SK-MEL-5 (cell line): ENCODE measurements around the gene NFIB. TPM values are rescaled to one million over a fixed set of nuclear protein-coding genes. Genes with fewer than 3 reads are reported as not detected.
A peak's percentile ranks its signal among the peaks of the same experiment; 100 is the strongest.

ENCODE experiments used
- DNase-seq: peaks from one replicate; pipeline ENCODE4 v3.0.0-alpha.2; 2016; ENCODE audit warnings: low read depth, low spot score
- in situ Hi-C: cut with HindIII; loops from 2 replicates; pipeline ENCODE4 v1.10.0; 2016; ENCODE audit warnings: low sequenced_read_pairs, high pct_unique_total_duplicates, low pct_unique_long_range_greater_than_20kb
- total RNA-seq: library from RNA; depleted of rRNA; stranded (reverse); fragments of >200 nt; shearing (Covaris generic); gene quantifications from 2 replicates; pipeline ENCODE4 v1.2.3, GENCODE V29; 2014

Gene NFIB
- total RNA-seq, 1 experiment from 2014 or later: 11.7 TPM

- DNase-seq: peak; percentile 43
- in situ Hi-C loops: no loop called here
Observed at GRCh38 chr9:14271093-14271673, 42.8 kb downstream of the NFIB start.

DNA sequence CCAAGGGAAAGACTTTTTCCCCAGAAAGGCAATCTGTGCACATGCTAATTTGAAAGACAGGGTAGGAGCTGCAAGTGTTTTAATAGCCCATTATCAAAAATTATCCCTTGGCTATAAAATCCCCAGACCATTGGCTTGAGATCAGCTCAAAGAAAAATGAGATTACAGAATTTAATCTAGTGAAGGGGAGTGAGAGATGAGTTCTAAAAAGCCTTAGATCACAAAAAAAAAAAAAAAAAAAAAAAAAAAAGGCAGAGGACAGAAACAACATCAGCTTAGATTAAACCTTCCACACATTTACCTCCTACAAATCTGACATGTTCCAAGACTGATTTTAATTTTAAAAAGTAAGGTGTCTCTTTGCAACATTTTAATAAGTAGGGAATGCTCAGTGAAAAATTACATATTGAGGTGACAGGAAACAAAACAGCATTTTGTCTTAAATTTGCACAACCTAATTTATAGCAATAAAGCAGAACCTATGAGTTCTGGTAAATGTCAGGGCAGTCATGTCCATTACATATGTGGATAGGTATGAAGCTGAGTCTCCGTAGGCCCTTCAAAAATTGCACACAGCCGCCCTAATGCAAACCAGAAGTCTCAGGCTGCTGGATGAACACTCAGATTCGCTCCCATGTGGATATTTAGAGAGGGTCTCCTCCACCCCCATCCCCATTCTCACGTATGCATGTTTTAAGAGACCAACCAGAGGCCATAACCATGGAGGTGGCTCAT, 43.4 kb downstream of the NFIB start:
- in situ Hi-C loops: no loop called here
- DNase-seq: no peak

DNA sequence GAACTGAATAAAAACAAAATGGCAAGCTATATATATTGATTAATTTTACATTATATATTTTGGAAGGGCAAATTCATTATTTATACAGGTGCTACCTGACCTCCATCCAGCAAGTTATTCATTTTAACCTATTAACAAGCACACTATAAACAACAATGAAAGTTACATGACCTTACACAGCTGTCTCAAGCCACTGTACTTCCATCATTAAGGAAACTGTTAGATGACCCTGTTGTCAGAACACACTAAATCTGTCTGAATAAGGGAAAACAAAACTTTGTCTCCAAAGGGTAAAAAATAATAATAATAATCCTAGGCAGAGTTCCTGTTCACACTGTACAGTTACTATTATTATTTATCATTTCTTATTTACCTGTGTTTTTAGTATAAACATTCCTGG, 44.0 kb downstream of the NFIB start:
- in situ Hi-C loops: no loop called here
- DNase-seq: no peak

- DNase-seq: no peak
- in situ Hi-C loops: no loop called here
Observed at GRCh38 chr9:14263707-14264483, 50.0 kb downstream of the NFIB start.

DNA sequence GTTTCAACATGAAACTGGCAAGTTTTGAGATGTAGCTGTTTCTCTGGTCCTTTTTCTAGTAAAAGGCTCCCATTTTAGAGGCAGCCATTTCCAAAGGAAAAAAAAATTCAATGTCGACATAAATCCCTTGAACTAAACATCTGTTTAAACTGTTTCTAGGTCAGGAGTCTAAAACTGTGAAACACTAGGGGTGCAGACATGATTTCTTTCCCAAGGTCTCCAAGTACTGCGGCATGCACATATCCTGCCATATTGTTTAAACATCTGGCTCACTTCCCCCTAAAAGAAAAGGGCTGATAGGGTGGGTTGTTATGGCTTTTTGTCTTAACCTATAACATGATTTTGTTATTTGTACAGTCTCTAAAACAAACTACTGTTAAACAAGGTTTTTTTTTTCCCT, 51.1 kb downstream of the NFIB start:
- in situ Hi-C loops: no loop called here
- DNase-seq: no peak

GRCh38 chr9:14261616-14262015, 52.3 kb downstream of the NFIB start:
- DNase-seq: no peak
- in situ Hi-C loops: no loop called here

DNA sequence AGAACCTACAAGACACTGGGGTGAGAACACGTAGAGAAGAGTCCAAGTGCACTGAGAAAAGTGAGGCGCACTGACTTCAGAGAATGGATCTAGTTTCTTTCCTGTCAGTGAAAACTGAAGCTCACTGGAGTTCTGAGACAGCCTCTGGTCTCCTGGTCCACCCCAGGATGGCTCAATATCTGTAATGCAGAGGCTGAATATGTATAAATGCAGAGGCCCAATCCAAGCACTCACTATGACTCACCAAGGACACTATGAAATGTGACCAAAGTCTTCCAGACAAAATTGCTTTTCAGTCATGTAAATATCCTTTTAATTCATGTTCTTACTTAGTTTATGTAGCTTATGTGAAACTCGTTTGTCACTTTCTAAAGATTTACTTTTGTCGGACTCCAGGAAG, 53.8 kb downstream of the NFIB start:
- in situ Hi-C loops: no loop called here
- DNase-seq: no peak

GRCh38 chr9:14258660-14259239, 55.2 kb downstream of the NFIB start:
- DNase-seq: no peak
- in situ Hi-C loops: no loop called here

- no peak for DNase-seq
- in situ Hi-C loops: no loop called here
Observed at GRCh38 chr9:14258156-14258555, 55.8 kb downstream of the NFIB start.

DNA sequence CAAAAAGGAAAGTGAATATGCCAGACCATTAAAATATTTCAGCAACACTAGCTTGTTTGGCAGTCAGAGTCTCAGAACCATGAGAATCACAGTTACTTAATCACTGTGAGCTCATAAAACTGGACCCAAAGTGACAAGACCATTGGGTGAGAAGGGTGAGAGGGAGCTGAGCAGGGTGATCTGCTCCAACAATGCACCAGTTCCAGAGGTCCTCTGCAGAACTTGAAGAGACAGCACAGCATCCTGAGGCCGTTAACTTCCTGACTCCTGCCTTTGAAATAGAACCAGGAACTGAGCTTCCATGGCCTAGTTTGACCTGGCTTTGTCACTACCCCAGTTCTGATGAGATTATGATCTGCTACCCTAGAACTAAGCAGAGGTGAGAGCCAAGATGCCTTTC, 57.4 kb downstream of the NFIB start:
- no peak for DNase-seq
- in situ Hi-C loops: no loop called here

DNA sequence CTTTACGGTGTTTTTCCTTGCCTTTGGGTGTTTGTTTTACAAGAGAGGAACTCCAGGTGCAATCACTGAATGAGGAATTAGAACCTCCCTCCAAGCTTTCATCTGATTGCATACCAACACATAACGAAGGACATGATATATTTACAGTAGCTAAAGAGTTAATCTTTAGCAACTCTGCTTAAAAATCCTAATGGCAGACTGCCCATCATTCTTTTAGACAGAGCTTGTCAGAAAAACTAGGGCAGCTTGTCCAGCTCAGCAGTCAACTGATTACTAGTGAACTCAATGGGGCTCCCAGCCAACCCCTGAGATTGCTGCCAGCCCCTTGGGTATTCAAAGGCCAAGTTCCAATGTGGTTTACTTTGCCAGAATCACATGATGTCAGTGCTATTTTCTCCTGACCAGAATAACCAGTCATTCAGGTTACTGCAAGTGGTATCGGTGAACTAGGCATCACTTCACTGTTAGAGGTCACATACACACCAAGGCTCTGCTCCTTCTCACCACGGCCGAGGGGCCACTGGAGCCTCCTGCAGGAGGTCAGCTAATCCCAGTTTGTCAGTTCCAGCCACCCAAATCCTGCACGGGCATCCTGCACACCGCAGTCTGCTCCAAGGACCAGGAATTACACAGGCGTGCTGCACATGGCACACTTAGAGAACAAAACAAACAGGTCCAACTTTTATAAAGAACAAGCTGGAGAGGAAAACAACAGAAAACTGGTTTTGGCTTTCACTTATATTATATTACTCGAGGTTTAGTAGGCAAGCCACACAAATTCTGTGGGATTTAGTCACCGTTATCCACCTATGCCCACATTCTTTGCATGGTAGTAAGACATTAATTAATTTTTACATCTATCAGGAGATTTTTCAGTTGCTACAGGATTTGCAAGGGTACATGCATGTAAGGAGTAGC, 62.5 kb downstream of the NFIB start:
- in situ Hi-C loops: no loop called here
- DNase-seq: peak; percentile 56

DNA sequence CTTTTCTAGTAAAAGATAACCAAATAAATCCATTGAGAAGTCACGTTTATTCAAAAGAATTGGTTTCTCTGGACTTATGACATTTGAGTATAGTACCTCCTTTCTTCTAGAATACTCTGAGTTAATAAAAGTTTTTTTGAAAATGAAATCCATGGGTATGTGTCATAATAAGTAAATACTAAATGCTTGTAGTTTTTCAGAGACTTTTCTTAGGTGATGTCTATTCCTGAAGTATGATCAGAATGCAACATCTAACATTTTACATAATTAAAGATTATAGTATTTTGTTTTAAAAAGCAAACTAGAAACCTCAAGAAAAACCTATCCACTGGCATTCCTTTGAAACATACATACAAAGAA, 63.2 kb downstream of the NFIB start:
- in situ Hi-C loops: no loop called here
- DNase-seq: no peak

DNA sequence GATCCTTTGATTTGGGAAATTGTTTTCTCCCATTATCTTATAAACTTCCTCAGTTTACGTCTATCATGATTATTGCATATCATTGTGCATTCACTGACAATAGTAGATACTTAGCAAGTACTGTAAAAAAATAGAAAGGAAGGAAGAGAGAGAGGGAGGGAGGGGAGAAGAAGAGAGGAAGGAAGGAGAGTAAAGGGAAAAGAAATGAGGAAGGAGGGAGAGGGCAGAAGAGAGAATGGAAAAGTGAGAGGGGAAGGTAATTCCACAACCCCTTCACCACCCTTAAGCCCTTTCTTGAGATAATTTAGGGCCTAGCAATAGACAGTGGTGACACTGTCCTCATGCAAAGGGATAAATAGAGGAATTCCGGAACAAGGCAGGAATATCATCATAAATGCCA, 64.4 kb downstream of the NFIB start:
- in situ Hi-C loops: no loop called here
- no peak for DNase-seq

GRCh38 chr9:14248149-14248548, 65.8 kb downstream of the NFIB start:
- no peak for DNase-seq
- in situ Hi-C loops: no loop called here

- in situ Hi-C loops: no loop called here
- DNase-seq: no peak
Observed at GRCh38 chr9:14247577-14247976, 66.4 kb downstream of the NFIB start.

DNA sequence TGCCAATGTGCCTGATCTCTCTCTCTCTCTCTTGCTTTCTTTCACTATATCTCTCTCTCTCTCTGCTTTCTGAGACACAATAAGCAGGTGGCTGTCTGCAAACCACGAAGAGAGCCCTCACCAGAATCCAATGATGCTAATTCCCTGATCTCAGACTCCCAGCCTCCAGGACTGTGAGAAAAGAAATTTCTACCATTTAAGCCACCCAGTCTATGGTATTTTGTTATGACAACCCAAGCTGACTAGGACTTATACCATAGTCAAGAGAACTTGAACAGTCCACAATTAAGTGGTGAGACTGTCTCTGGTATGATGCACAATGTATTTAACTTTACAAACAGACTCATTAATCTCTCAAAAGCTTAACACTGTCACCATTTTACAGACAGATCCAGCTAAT, 67.0 kb downstream of the NFIB start:
- in situ Hi-C loops: no loop called here

GRCh38 chr9:14245901-14246525, 67.9 kb downstream of the NFIB start:
- DNase-seq: no peak
- in situ Hi-C loops: no loop called here

More for the DNA sequence above, 67.0 kb downstream of the NFIB start:
- no peak for DNase-seq
